CD14-positive monocyte (primary cell): ENCODE measurements around the gene GGTLC2. TPM values are rescaled to one million over a fixed set of nuclear protein-coding genes. Genes with fewer than 3 reads are reported as not detected.

Experiments used
- DNase-seq, 3 donors: peaks; one replicate each; pipeline ENCODE4 v3.0.0-alpha.2; 2011 to 2022
- H2AFZ ChIP-seq: 2 replicates; pipeline ENCODE4 v1.6.0; 2012; ENCODE audit warnings: mild to moderate bottlenecking, low read depth, low read length, inconsistent platforms; ENCODE audit not compliant: insufficient read depth, poor library complexity, severe bottlenecking
- H3K27ac ChIP-seq, 2 donors: 1 replicate in 1 of 2; 2 replicates in 1 of 2; pipeline ENCODE4 v1.5.1; 2012 to 2013; ENCODE audit warnings: low read length in 2 of 2, control low read depth in 1 of 2, inconsistent platforms in 1 of 2, low read depth in 1 of 2, mild to moderate bottlenecking in 1 of 2
- H3K27me3 ChIP-seq, 2 donors: one replicate each; pipeline versions ENCODE4 v1.6.0 to v1.6.1; 2011 to 2013; ENCODE audit warnings: low read length in 2 of 2; ENCODE audit not compliant: control insufficient read depth in 2 of 2, insufficient read depth in 2 of 2
- H3K36me3 ChIP-seq, 2 donors: replicated peaks in 1 of 2; 1 replicate in 1 of 2; 2 replicates in 1 of 2; pipeline versions ENCODE4 v1.5.1 to v1.6.1; 2012 to 2013; ENCODE audit warnings: low read length in 2 of 2, control low read depth in 1 of 2, inconsistent platforms in 1 of 2, mild to moderate bottlenecking in 1 of 2; ENCODE audit not compliant: insufficient read depth in 2 of 2, control insufficient read depth in 1 of 2
- H3K4me1 ChIP-seq, 2 donors: 1 replicate in 1 of 2; 2 replicates in 1 of 2; pipeline versions ENCODE4 v1.5.1 to v1.6.1; 2012 to 2013; ENCODE audit warnings: low read length in 2 of 2, control low read depth in 1 of 2, inconsistent platforms in 1 of 2, mild to moderate bottlenecking in 1 of 2, moderate library complexity in 1 of 2; ENCODE audit not compliant: insufficient read depth in 2 of 2, control insufficient read depth in 1 of 2
- H3K4me2 ChIP-seq: replicated peaks from 2 replicates; pipeline ENCODE3; 2012; ENCODE audit warnings: low read length, moderate library complexity, mild to moderate bottlenecking; ENCODE audit not compliant: poor library complexity, severe bottlenecking; ENCODE audit errors: extremely low read depth
- H3K4me3 ChIP-seq, 3 experiments: fragments of 200-600 bp in 1 of 3; sonication (generic) in 1 of 3; replicated peaks in 1 of 3; 1 replicate in 2 of 3; 2 replicates in 1 of 3; pipeline ENCODE4 v1.5.1; 2011 to 2013; ENCODE audit warnings: low read length in 3 of 3, mild to moderate bottlenecking in 3 of 3, control low read depth in 2 of 3, low read depth in 2 of 3, inconsistent platforms in 1 of 3, moderate library complexity in 1 of 3
- H3K79me2 ChIP-seq: 2 replicates; pipeline ENCODE4 v1.6.0; 2012; ENCODE audit warnings: mild to moderate bottlenecking, control low read depth, inconsistent platforms, low read length, moderate library complexity; ENCODE audit not compliant: insufficient read depth
- H3K9ac ChIP-seq: 2 replicates; pipeline ENCODE4 v1.6.0; 2017; ENCODE audit warnings: low read length, mild to moderate bottlenecking; ENCODE audit not compliant: insufficient read depth, poor library complexity, severe bottlenecking
- H3K9me3 ChIP-seq, 2 donors: replicated peaks in 1 of 2; 1 replicate in 1 of 2; 2 replicates in 1 of 2; pipeline versions ENCODE4 v1.5.1 to v1.6.1; 2012 to 2013; ENCODE audit warnings: low read length in 2 of 2, control low read depth in 1 of 2; ENCODE audit not compliant: control insufficient read depth in 1 of 2, insufficient read depth in 1 of 2
- H4K20me1 ChIP-seq: 2 replicates; pipeline ENCODE4 v1.6.0; 2012; ENCODE audit warnings: mild to moderate bottlenecking, low read length, control low read depth, moderate library complexity; ENCODE audit not compliant: insufficient read depth
- H3K27ac Mint-ChIP-seq, 7 donors: one replicate each; pipeline ENCODE4 v1.8.0; 2020; ENCODE audit warnings: mild to moderate bottlenecking in 7 of 7, mixed read lengths in 7 of 7, moderate library complexity in 6 of 7, inconsistent platforms in 2 of 7
- H3K27me3 Mint-ChIP-seq, 3 donors: one replicate each; pipeline ENCODE4 v1.8.0; 2021 to 2022; ENCODE audit warnings: low read depth in 3 of 3, mild to moderate bottlenecking in 3 of 3, mixed read lengths in 3 of 3, moderate library complexity in 3 of 3, inconsistent platforms in 1 of 3
- H3K36me3 Mint-ChIP-seq, 2 donors: one replicate each; pipeline ENCODE4 v1.8.0; 2020; ENCODE audit warnings: mixed read lengths in 2 of 2, inconsistent platforms in 1 of 2, mild to moderate bottlenecking in 1 of 2
- H3K4me1 Mint-ChIP-seq: one replicate; pipeline ENCODE4 v1.8.0; 2020; ENCODE audit warnings: mild to moderate bottlenecking, mixed read lengths
- H3K4me3 Mint-ChIP-seq, 2 donors: one replicate each; pipeline ENCODE4 v1.8.0; 2020; ENCODE audit warnings: mild to moderate bottlenecking in 2 of 2, mixed read lengths in 2 of 2, moderate library complexity in 1 of 2
- H3K9me3 Mint-ChIP-seq, 7 donors: one replicate each; pipeline ENCODE4 v1.8.0; 2020 to 2022; ENCODE audit warnings: mixed read lengths in 7 of 7, mild to moderate bottlenecking in 6 of 7, moderate library complexity in 6 of 7, inconsistent platforms in 2 of 7
- WGBS: methylation state at CpG from one replicate; pipeline ENCODE4 v1.1.5; 2013; ENCODE audit warnings: missing lambda C conversion rate; ENCODE audit not compliant: insufficient coverage; 5-methylcytosine and 5-hydroxymethylcytosine counted together
- intact Hi-C, 2 donors: fragments of 100-400 bp; cut with micrococcal nuclease; formaldehyde crosslinking; loops; one replicate each; pipeline versions ENCODE4 v1.15.0 to v1.15.1; 2023
- polyA plus RNA-seq, 3 donors: library from polyadenylated mRNA; depleted of rRNA in 1 of 3; unstranded in 2 of 3; stranded (reverse) in 1 of 3; fragments of 300-500 nt in 2 of 3; fragments of >200 nt in 1 of 3; fragmentation: Illumina TruSeq in 2 of 3; gene quantifications; 1 replicate in 2 of 3; 2 replicates in 1 of 3; pipeline ENCODE4 v1.2.3, GENCODE V29; 2012 to 2021
- TF ChIP-seq, protein P1 (sequence below): fragments of 200-600 bp; IDR thresholded peaks from one replicate; pipeline ENCODE4 v1.8.0; 2022; ENCODE audit warnings: antibody characterized with exemption, mild to moderate bottlenecking

Gene GGTLC2
- polyA plus RNA-seq, 3 donors = not detected

DNA sequence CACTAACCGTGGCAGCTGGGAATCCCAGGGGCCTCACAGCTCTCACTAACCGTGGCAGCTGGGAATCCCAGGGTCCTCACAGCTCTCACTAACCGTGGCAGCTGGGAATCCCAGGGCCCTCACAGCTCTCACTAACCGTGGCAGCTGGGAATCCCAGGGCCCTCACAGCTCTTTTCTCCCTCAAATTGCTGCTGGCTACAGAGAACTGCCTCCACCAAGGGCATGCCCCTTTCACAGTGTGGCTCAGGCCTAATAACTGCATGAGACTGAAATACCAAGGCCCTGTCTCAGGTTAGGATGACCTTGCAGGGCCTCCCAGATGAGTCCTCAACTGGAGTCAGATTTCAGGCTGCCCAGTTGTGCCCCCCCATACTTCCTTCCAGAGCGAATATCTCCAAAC, 35.1 kb upstream of the GGTLC2 start:
- TF ChIP-seq, protein P1, sequence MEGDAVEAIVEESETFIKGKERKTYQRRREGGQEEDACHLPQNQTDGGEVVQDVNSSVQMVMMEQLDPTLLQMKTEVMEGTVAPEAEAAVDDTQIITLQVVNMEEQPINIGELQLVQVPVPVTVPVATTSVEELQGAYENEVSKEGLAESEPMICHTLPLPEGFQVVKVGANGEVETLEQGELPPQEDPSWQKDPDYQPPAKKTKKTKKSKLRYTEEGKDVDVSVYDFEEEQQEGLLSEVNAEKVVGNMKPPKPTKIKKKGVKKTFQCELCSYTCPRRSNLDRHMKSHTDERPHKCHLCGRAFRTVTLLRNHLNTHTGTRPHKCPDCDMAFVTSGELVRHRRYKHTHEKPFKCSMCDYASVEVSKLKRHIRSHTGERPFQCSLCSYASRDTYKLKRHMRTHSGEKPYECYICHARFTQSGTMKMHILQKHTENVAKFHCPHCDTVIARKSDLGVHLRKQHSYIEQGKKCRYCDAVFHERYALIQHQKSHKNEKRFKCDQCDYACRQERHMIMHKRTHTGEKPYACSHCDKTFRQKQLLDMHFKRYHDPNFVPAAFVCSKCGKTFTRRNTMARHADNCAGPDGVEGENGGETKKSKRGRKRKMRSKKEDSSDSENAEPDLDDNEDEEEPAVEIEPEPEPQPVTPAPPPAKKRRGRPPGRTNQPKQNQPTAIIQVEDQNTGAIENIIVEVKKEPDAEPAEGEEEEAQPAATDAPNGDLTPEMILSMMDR = no peak
- H3K9me3 ChIP-seq = no peaks in the 10 kb centered on the region
- no peaks in the 10 kb centered on the region for H3K36me3 Mint-ChIP-seq
- H3K36me3 ChIP-seq = no peaks in the 10 kb centered on the region
- H3K4me2 ChIP-seq = no peak overlapping the region
- peaks cover 2% of the 10 kb centered on the region for H3K4me1 Mint-ChIP-seq
- H3K27ac ChIP-seq = no peak overlapping the region
- H3K4me3 Mint-ChIP-seq = no peak overlapping the region
- no peaks in the 10 kb centered on the region for H3K4me1 ChIP-seq
- no peaks in the 10 kb centered on the region for H3K79me2 ChIP-seq
- no peaks in the 10 kb centered on the region for H4K20me1 ChIP-seq
- 79% methylated on average over 4 of the region's 5 CpGs for WGBS
- H3K9ac ChIP-seq = no peak overlapping the region
- H3K9me3 Mint-ChIP-seq = peaks cover 0 to 9% (median 3%) of the 10 kb centered on the region in 7 donors
- H3K27me3 Mint-ChIP-seq = peaks cover 1 to 5% (median 2%) of the 10 kb centered on the region in 3 donors
- no peak overlapping the region for H3K4me3 ChIP-seq
- no peak overlapping the region for H2AFZ ChIP-seq
- DNase-seq = no peak
- intact Hi-C loops = no loop called here
- H3K27ac Mint-ChIP-seq = no peak overlapping the region
- H3K27me3 ChIP-seq = no peaks in the 10 kb centered on the region

DNA sequence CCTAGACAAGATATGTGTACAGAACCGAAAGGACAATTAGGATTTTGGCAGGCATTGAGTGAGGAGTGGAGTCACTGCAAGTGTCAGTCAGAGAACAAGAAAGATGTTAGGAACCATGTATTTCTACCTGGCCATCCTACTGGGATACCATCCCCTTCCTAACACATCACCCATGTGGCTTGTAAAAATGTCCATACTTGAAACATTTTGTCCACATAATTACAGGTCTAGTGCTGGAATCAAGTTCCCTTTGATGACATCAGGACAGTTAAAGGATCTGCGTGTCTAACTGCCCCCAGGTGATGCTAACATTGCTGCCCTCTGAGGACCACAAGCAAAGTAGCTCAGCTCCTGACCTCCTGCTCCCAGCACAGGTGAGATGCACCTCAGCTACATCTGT, 31.9 kb upstream of the GGTLC2 start:
- Mint-ChIP-seq H3K27ac (no peak overlapping the region), H3K27me3 (peaks cover 3 to 5% (median 3%) of the 10 kb centered on the region in 3 donors), H3K9me3 (peaks cover 0 to 11% (median 3%) of the 10 kb centered on the region in 7 donors), H3K4me3 (no peak overlapping the region), H3K4me1 (peaks cover 3% of the 10 kb centered on the region), H3K36me3 (no peaks in the 10 kb centered on the region)
- no peaks in the 10 kb centered on the region for H3K79me2 ChIP-seq
- H3K4me2 ChIP-seq = no peak overlapping the region
- H3K9me3 ChIP-seq = no peaks in the 10 kb centered on the region
- 86% methylated on average over 1 of the region's 2 CpGs for WGBS
- H3K27ac ChIP-seq = no peak overlapping the region
- no peak for DNase-seq
- no peak overlapping the region for H3K4me3 ChIP-seq
- no peak overlapping the region for H3K9ac ChIP-seq
- no peaks in the 10 kb centered on the region for H3K4me1 ChIP-seq
- TF ChIP-seq, protein P1 = no peak
- no peak overlapping the region for H2AFZ ChIP-seq
- no peaks in the 10 kb centered on the region for H4K20me1 ChIP-seq
- intact Hi-C loops = no loop called here
- H3K27me3 ChIP-seq = no peaks in the 10 kb centered on the region
- no peaks in the 10 kb centered on the region for H3K36me3 ChIP-seq
